Sigmoid colon (tissue), 7 donors: ENCODE measurements around the gene IGSF9. TPM values are rescaled to one million over a fixed set of nuclear protein-coding genes. Genes with fewer than 3 reads are reported as not detected.

Experiments used
- DNase-seq: peaks from one replicate; pipeline ENCODE4 v3.0.0-alpha.2; 2019
- H3K27ac ChIP-seq, 4 donors: fragments of 200-600 bp; sonication (generic); one replicate each; pipeline ENCODE4 v1.5.1; 2016 to 2019; ENCODE audit warnings: mild to moderate bottlenecking in 1 of 4
- H3K27me3 ChIP-seq, 3 donors: fragments of 200-600 bp; sonication (generic); one replicate each; pipeline ENCODE4 v1.5.1; 2019; ENCODE audit warnings: mild to moderate bottlenecking in 1 of 3
- H3K36me3 ChIP-seq, 4 donors: fragments of 200-600 bp; sonication (generic); one replicate each; pipeline ENCODE4 v1.5.1; 2016 to 2019
- H3K4me1 ChIP-seq, 4 donors: fragments of 200-600 bp; sonication (generic); one replicate each; pipeline ENCODE4 v1.5.1; 2017 to 2019
- H3K4me3 ChIP-seq, 4 donors: fragments of 200-600 bp; sonication (generic); one replicate each; pipeline ENCODE4 v1.5.1; 2017 to 2019; ENCODE audit warnings: mild to moderate bottlenecking in 2 of 4, moderate library complexity in 1 of 4
- H3K9me3 ChIP-seq, 4 donors: fragments of 200-600 bp in 3 of 4; sonication (generic) in 3 of 4; one replicate each; pipeline versions ENCODE4 v1.5.1 to v1.6.1; 2013 to 2019
- CTCF ChIP-seq, 4 experiments: fragments of 450-650 bp in 3 of 4; fragments of 200-600 bp in 1 of 4; IDR thresholded peaks; one replicate each; pipeline ENCODE4 v1.5.1; 2016 to 2019; ENCODE audit warnings: antibody characterized with exemption in 4 of 4, mild to moderate bottlenecking in 3 of 4, moderate library complexity in 2 of 4
- EP300 ChIP-seq, 4 donors: sonication (generic); formaldehyde crosslinking; IDR thresholded peaks; one replicate each; pipeline ENCODE4 v1.6.1; 2017; ENCODE audit warnings: antibody characterized with exemption in 4 of 4
- POLR2A ChIP-seq, 2 donors: fragments of 450-650 bp; IDR thresholded peaks; one replicate each; pipeline ENCODE4 v1.6.1; 2016; ENCODE audit warnings: antibody characterized with exemption in 2 of 2, mild to moderate bottlenecking in 2 of 2, moderate library complexity in 2 of 2
- POLR2AphosphoS5 ChIP-seq, 4 donors: sonication (generic); formaldehyde crosslinking; IDR thresholded peaks; one replicate each; pipeline ENCODE4 v1.6.1; 2017; ENCODE audit warnings: antibody characterized with exemption in 4 of 4
- WGBS, 2 donors: extraction: QIAGEN DNeasy Blood & Tissue Kit; methylation state at CpG; one replicate each; pipeline ENCODE4 v1.1.7; 2013; 5-methylcytosine and 5-hydroxymethylcytosine counted together
- intact Hi-C: fragments of 100-400 bp; cut with DNase I; formaldehyde crosslinking; loops from one replicate; pipeline ENCODE4 v1.15.1; 2023
- polyA plus RNA-seq, 3 donors: library from polyadenylated mRNA; stranded (reverse); fragments of 200-250 nt; gene quantifications; one replicate each; pipeline ENCODE4 v1.2.3, GENCODE V29; 2013
- total RNA-seq, 4 donors: library from RNA; depleted of rRNA; stranded (reverse); fragments of >200 nt; gene quantifications; one replicate each; pipeline ENCODE4 v1.1.0, GENCODE V29; 2016
- donor health status: healthy with polysubstance abuse.
- donor health status: Bipolar disorder and iron deficiency.
- donor health status: healthy.

The IGSF9 gene
- total and polyA plus RNA-seq, 7 donors, result under 0.01 to 16.3 (median 9.2) TPM; not detected in 3

DNA sequence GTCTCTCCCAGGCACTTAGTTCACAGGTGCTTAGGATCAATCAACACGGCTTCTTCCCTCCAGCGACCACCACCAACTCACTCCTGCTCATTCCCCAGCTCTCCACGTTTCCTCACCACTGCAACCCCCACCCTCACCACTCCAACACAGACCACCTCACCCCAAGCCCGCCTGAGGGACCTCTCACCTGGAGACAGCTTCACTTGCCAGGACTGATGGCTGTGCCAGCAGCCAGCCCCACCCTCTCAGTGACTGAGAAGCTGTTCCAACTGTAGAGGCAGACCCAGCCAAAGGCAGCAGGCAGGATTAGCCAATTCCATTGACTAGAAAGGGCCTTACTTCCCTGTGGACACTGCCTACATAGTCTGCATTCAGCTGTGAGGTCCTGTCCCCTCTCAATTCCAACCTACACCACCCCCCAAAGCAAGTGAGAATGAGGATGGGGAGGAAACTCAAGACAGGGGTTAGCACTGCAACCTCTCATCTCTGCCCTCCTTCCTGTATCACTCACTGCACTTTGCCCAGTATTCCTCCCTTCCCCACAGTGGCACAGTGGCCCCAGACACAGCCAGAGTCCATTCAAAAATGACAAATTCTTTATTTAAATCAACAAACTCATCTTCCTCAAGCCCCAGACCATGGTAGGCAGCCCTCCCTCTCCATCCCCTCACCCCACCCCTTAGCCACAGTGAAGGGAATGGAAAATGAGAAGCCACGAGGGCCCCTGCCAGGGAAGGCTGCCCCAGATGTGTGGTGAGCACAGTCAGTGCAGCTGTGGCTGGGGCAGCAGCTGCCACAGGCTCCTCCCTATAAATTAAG lies 27.7 kb downstream of the IGSF9 start:
- Histone ChIP-seq H3K27me3 (no peaks in the 10 kb centered on the region), H3K27ac (peak overlapping the region in 1 of 4 donors; percentile 43), H3K36me3 (peaks cover 9 to 39% (median 26%) of the 10 kb centered on the region in 4 donors), H3K4me1 (peaks cover 0 to 44% (median 24%) of the 10 kb centered on the region in 4 donors), H3K4me3 (no peak overlapping the region), H3K9me3 (no peaks in the 10 kb centered on the region)
- 46 to 72% methylated on average over 5 of the region's 5 CpGs for WGBS, 2 donors
- DNase-seq, result no peak
- intact Hi-C loops, result no loop called here
- no peak for TF ChIP-seq CTCF (IDR thresholded peaks at IDR 0.05)
- no peak for TF ChIP-seq POLR2AphosphoS5 (IDR thresholded peaks at IDR 0.05)
- TF ChIP-seq EP300 (IDR thresholded peaks at IDR 0.05), result no peak
- no peak for TF ChIP-seq POLR2A (IDR thresholded peaks at IDR 0.05)

- Histone ChIP-seq H3K9me3 (no peaks in the 10 kb centered on the region), H3K27me3 (no peaks in the 10 kb centered on the region), H3K4me1 (peaks cover 0 to 35% (median 14%) of the 10 kb centered on the region in 4 donors), H3K27ac (peak overlapping the region; percentile 14 to 52 (median 45)), H3K36me3 (peaks cover 9 to 39% (median 26%) of the 10 kb centered on the region in 4 donors), H3K4me3 (no peak overlapping the region)
- TF ChIP-seq POLR2AphosphoS5 (IDR thresholded peaks at IDR 0.05), result no peak
- no peak for TF ChIP-seq EP300 (IDR thresholded peaks at IDR 0.05)
- no peak for TF ChIP-seq CTCF (IDR thresholded peaks at IDR 0.05)
- TF ChIP-seq POLR2A (IDR thresholded peaks at IDR 0.05), result no peak
- no peak for DNase-seq
- intact Hi-C loops, result no loop called here
- 46 to 66% methylated on average over 9 of the region's 9 CpGs for WGBS, 2 donors
Measured at GRCh38 chr1:159916242-159917051, 29.0 kb downstream of the IGSF9 start.

- H3K4me3 ChIP-seq, result no peak overlapping the region
- peak overlapping the region in 3 of 4 donors; percentile 42 to 52 (median 48) for H3K27ac ChIP-seq
- no peak for TF ChIP-seq CTCF (IDR thresholded peaks at IDR 0.05)
- TF ChIP-seq POLR2AphosphoS5 (IDR thresholded peaks at IDR 0.05), result no peak
- no peak for TF ChIP-seq POLR2A (IDR thresholded peaks at IDR 0.05)
- no peak for TF ChIP-seq EP300 (IDR thresholded peaks at IDR 0.05)
- intact Hi-C loops, result no loop called here
- DNase-seq, result no peak
- H3K36me3 ChIP-seq, result peaks cover 9 to 36% (median 25%) of the 10 kb centered on the region in 4 donors
- 62 to 72% methylated on average over 5 of the region's 5 CpGs for WGBS, 2 donors
- H3K4me1 ChIP-seq, result peaks cover 0 to 31% (median 14%) of the 10 kb centered on the region in 4 donors
- no peaks in the 10 kb centered on the region for H3K27me3 ChIP-seq
- no peaks in the 10 kb centered on the region for H3K9me3 ChIP-seq
Measured at GRCh38 chr1:159915571-159916241, 29.7 kb downstream of the IGSF9 start.

DNA sequence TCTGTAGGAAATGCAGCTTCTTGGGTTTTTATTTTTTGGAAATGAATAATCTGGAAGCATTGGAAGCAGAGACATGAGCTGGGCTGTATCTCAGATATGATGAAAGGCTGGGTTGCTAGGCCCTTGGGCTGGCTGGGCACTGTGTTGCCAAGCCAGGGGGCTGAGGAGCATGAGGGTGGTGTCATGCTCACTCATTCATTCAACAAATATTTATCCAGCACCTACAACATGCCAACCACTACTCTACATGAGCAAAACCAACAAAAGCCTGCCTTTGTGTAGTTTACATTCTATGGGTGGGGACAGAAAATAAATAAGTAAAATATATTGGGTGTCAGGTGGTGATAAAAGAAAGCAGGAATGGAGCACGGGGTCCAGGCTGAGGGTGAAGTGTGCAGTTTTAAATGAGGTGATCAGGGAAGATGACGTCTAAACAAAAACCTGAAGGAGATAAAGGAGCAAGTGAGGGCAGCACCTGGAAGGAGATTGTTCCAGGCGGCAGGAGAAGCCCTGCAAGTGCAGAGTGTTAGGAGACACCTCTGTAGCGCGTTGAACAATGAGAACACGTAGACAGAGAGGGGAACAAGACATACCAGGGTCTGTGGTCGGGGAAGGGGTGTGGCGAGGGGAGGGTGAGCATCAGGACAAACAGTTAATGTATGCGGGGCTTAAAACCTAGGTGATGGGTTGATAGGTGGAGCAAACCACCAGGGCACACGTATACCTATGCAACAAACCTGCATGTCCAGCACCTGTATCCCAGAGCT lies 31.0 kb downstream of the IGSF9 start:
- TF ChIP-seq POLR2AphosphoS5 (IDR thresholded peaks at IDR 0.05), result no peak
- no peak for TF ChIP-seq EP300 (IDR thresholded peaks at IDR 0.05)
- no peak for TF ChIP-seq POLR2A (IDR thresholded peaks at IDR 0.05)
- no peak for TF ChIP-seq CTCF (IDR thresholded peaks at IDR 0.05)
- WGBS, 2 donors, result 66 to 80% methylated on average over 10 of the region's 10 CpGs
- H3K9me3 ChIP-seq, result no peaks in the 10 kb centered on the region
- no peak overlapping the region for H3K4me3 ChIP-seq
- intact Hi-C loops, result no loop called here
- H3K27me3 ChIP-seq, result no peaks in the 10 kb centered on the region
- H3K27ac ChIP-seq, result no peak overlapping the region
- no peak for DNase-seq
- peaks cover 0 to 23% (median 13%) of the 10 kb centered on the region in 4 donors for H3K4me1 ChIP-seq
- H3K36me3 ChIP-seq, result peaks cover 9 to 24% (median 19%) of the 10 kb centered on the region in 4 donors
